H1 (cell line): ENCODE results near the gene TSR3. TPM values are rescaled to one million over a fixed set of nuclear protein-coding genes. Genes with fewer than 3 reads are reported as not detected.

Experiments
- GABPA ChIP-seq: IDR thresholded peaks from 2 replicates; pipeline ENCODE4 v1.6.1; 2011; ENCODE audit warnings: mild to moderate bottlenecking, low read length, moderate library complexity, borderline replicate concordance; ENCODE audit not compliant: insufficient read depth
- polyA plus RNA-seq, 7 experiments: library from polyadenylated mRNA; depleted of rRNA in 3 of 7; stranded (reverse) in 5 of 7; unstranded in 2 of 7; fragments of >200 nt in 5 of 7; fragments of 200-250 nt in 2 of 7; gene quantifications; 1 replicate in 5 of 7; 2 replicates in 1 of 7; 4 replicates in 1 of 7; pipeline versions ENCODE4 v1.2.1 to v1.2.3, GENCODE V29; 2011 to 2013; ENCODE audit warnings: missing spikeins in 2 of 7, mixed read lengths in 2 of 7
- total RNA-seq: library from RNA; stranded (reverse); fragmentation: NEBNext Ultra II Directional; extraction: Animal tissue kit (Norgen Biotek cat#: 25700); gene quantifications from 2 replicates; pipeline ENCODE4 v1.2.1, GENCODE V29; 2021

The TSR3 gene
- total and polyA plus RNA-seq, 2 of the 8 experiments (the other 6 are each of a cell fraction or from before 2014, with no cell fraction given), result 43.1 to 52.3 TPM

DNA sequence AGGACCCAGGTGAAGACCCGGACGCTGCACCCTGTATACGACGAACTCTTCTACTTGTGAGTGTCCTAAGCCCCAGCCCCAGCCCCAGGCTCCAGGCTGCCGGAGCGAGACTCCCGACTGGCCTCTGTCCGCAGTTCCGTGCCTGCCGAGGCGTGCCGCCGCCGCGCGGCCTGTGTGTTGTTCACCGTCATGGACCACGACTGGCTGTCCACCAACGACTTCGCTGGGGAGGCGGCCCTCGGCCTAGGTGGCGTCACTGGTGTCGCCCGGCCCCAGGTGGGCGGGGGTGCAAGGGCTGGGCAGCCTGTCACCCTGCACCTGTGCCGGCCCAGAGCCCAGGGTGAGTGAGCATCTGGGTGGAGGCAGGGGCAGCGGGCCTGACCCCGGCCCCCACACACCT lies 3.7 kb downstream of the TSR3 start (continued):
- TF ChIP-seq GABPA, result no peak
